Left lung (tissue), 10 donors: ENCODE measurements around the gene POLR2J. TPM values are rescaled to one million over a fixed set of nuclear protein-coding genes. Genes with fewer than 3 reads are reported as not detected.
A peak's percentile ranks its signal among the peaks of the same experiment; 100 is the strongest.

Experiments used
- ATAC-seq: fragments of 200-7000 bp; cut with Tn5 transposase; one replicate; pipeline ENCODE4 v1.9.1; 2020; ENCODE audit warnings: moderate library complexity
- DNase-seq, 4 donors: peaks; one replicate each; pipeline ENCODE4 v3.0.0-alpha.2; 2013 to 2020
- H3K27ac ChIP-seq, 2 donors: fragments of 200-600 bp; sonication (generic) in 1 of 2; one replicate each; pipeline versions ENCODE4 v1.5.0 to v1.8.0; 2020 to 2021
- H3K27me3 ChIP-seq, 2 donors: fragments of 200-600 bp; sonication (generic) in 1 of 2; one replicate each; pipeline versions ENCODE4 v1.5.0 to v1.8.0; 2020 to 2021
- H3K36me3 ChIP-seq, 2 donors: fragments of 200-600 bp; sonication (generic) in 1 of 2; one replicate each; pipeline versions ENCODE4 v1.5.0 to v1.8.0; 2020 to 2021
- H3K4me1 ChIP-seq, 2 donors: fragments of 200-600 bp; one replicate each; pipeline ENCODE4 v1.8.0; 2021
- H3K4me3 ChIP-seq, 2 donors: fragments of 200-600 bp; sonication (generic) in 1 of 2; one replicate each; pipeline versions ENCODE4 v1.5.0 to v1.8.0; 2020 to 2021; ENCODE audit warnings: mild to moderate bottlenecking in 1 of 2
- H3K9me3 ChIP-seq, 2 donors: fragments of 200-600 bp; sonication (generic) in 1 of 2; one replicate each; pipeline versions ENCODE4 v1.5.0 to v1.8.0; 2020 to 2021
- CTCF ChIP-seq, 2 donors: fragments of 200-600 bp; sonication (generic) in 1 of 2; IDR thresholded peaks; one replicate each; pipeline versions ENCODE4 v1.5.0 to v1.8.0; 2021; ENCODE audit warnings: antibody characterized with exemption in 2 of 2
- intact Hi-C, 2 donors: fragments of 100-400 bp; cut with DNase I; formaldehyde crosslinking; loops; one replicate each; pipeline versions ENCODE4 v1.11.2 to v1.14.2; 2022
- polyA plus RNA-seq, 6 donors: library from polyadenylated mRNA; unstranded; fragments of 120-200 nt; gene quantifications; one replicate each; pipeline ENCODE4 v1.2.1, GENCODE V29; 2013; ENCODE audit not compliant: insufficient read length in 6 of 6
- total RNA-seq, 2 donors: library from RNA; stranded (reverse); fragmentation: NEBNext Ultra II Directional; extraction: Animal tissue kit (Norgen Biotek cat#: 25700); gene quantifications; one replicate each; pipeline ENCODE4 v1.2.1, GENCODE V29; 2021
- donor health status: DM: no; HTN: yes; CAD: no.
- donor health status: DM: no; HTN: no; CAD: no.

The POLR2J gene
- total and polyA plus RNA-seq, 8 donors: 22.4 to 39.0 (median 29.3) TPM

GRCh38 chr7:102431617-102432298 lies 47.0 kb downstream of the POLR2J start:
- peak in 1 of 4 donors; percentile 40 for DNase-seq
- H3K4me1 ChIP-seq: peaks cover 13 to 78% of the 10 kb centered on the region in 2 donors
- peak overlapping the region; percentile 85 to 97 for H3K27ac ChIP-seq
- H3K9me3 ChIP-seq: no peaks in the 10 kb centered on the region
- peaks cover 0 to 10% of the 10 kb centered on the region in 2 donors for H3K36me3 ChIP-seq
- intact Hi-C loops: no loop called here
- H3K4me3 ChIP-seq: no peak overlapping the region
- no peak for TF ChIP-seq CTCF (IDR thresholded peaks at IDR 0.05)
- ATAC-seq: no peak
- no peaks in the 10 kb centered on the region for H3K27me3 ChIP-seq

- H3K4me1 ChIP-seq: peaks cover 12 to 90% of the 10 kb centered on the region in 2 donors
- H3K27ac ChIP-seq: peak overlapping the region in 1 of 2 donors; percentile 97
- intact Hi-C loops: no loop called here
- H3K27me3 ChIP-seq: no peaks in the 10 kb centered on the region
- H3K36me3 ChIP-seq: peaks cover 0 to 21% of the 10 kb centered on the region in 2 donors
- TF ChIP-seq CTCF (IDR thresholded peaks at IDR 0.05): no peak
- no peak for ATAC-seq
- no peaks in the 10 kb centered on the region for H3K9me3 ChIP-seq
- no peak overlapping the region for H3K4me3 ChIP-seq
- DNase-seq: no peak
These were observed 49.4 kb downstream of the POLR2J start for GRCh38 chr7:102429141-102429899.

GRCh38 chr7:102427019-102427405 lies 51.7 kb downstream of the POLR2J start:
- intact Hi-C loops: no loop called here
- peak overlapping the region; percentile 79 to 97 for H3K27ac ChIP-seq
- ATAC-seq (no peak), DNase-seq (no peak)
- no peak overlapping the region for H3K4me3 ChIP-seq
- no peaks in the 10 kb centered on the region for H3K27me3 ChIP-seq
- TF ChIP-seq CTCF (IDR thresholded peaks at IDR 0.05): no peak
- peaks cover 0 to 27% of the 10 kb centered on the region in 2 donors for H3K36me3 ChIP-seq
- no peaks in the 10 kb centered on the region for H3K9me3 ChIP-seq
- peaks cover 0 to 75% of the 10 kb centered on the region in 2 donors for H3K4me1 ChIP-seq

- Histone ChIP-seq H3K27ac (peak overlapping the region; percentile 79 to 97), H3K27me3 (no peaks in the 10 kb centered on the region), H3K36me3 (peaks cover 0 to 33% of the 10 kb centered on the region in 2 donors), H3K9me3 (no peaks in the 10 kb centered on the region), H3K4me3 (peak overlapping the region in 1 of 2 donors; percentile 16), H3K4me1 (peaks cover 0 to 69% of the 10 kb centered on the region in 2 donors)
- no peak for TF ChIP-seq CTCF (IDR thresholded peaks at IDR 0.05)
- intact Hi-C loops: no loop called here
- DNase-seq (peak in 2 of 4 donors; percentile 59 to 83), ATAC-seq (peak; percentile 63)
These were observed 52.3 kb downstream of the POLR2J start for GRCh38 chr7:102426268-102427018.
